HUES48 (cell line): Measurements from ENCODE around the gene STUM.

Experiments used
- H3K27ac ChIP-seq: one replicate; pipeline ENCODE4 v1.7.0; 2013; ENCODE audit warnings: low read depth, low read length, inconsistent platforms
- H3K27me3 ChIP-seq: 2 replicates; pipeline ENCODE4 v1.6.1; 2013; ENCODE audit warnings: mild to moderate bottlenecking, low read length; ENCODE audit not compliant: control insufficient read depth, insufficient read depth
- H3K36me3 ChIP-seq: 2 replicates; pipeline ENCODE4 v1.6.1; 2013; ENCODE audit warnings: low read length; ENCODE audit not compliant: control insufficient read depth, insufficient read depth
- H3K4me1 ChIP-seq: 2 replicates; pipeline ENCODE4 v1.6.1; 2013; ENCODE audit warnings: mild to moderate bottlenecking, low read length; ENCODE audit not compliant: control insufficient read depth, insufficient read depth
- H3K4me3 ChIP-seq: 2 replicates; pipeline ENCODE4 v1.5.1; 2013; ENCODE audit warnings: mild to moderate bottlenecking, low read depth, low read length
- H3K9ac ChIP-seq: 2 replicates; pipeline ENCODE4 v1.6.1; 2013; ENCODE audit warnings: mild to moderate bottlenecking, low read depth, low read length, moderate library complexity
- H3K9me3 ChIP-seq: 2 replicates; pipeline ENCODE4 v1.6.1; 2013; ENCODE audit warnings: low read length; ENCODE audit not compliant: control insufficient read depth, insufficient read depth

The STUM gene

DNA sequence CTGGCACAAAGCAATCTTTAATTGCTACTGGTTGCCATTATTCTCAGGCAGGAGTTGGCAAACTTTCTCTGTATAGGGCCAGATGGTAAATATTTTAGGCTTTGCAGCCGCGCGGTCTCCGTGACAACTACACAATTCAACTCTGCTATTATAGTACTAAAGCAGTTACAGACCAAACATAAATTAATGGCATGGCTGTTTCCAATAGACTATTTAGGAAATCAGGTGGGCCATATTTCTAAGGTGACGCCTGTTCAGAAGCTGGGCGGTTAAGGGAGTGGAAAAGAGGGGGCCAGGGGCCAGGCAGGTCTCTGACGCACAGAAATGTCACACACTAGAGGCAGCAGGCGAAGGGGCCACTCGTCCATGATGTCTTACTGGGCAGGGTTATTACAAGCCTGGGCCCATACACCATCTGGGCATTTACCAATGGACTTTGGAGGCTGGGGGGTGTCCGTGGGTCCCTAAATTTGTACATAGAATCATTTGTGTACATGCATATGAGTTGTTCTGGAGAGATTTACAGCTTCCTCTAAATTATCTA lies 80.1 kb downstream of the STUM start:
- Histone ChIP-seq H3K27ac (no peak overlapping the region), H3K4me1 (no peaks in the 10 kb centered on the region), H3K4me3 (no peak overlapping the region), H3K9ac (no peak overlapping the region), H3K9me3 (no peaks in the 10 kb centered on the region), H3K36me3 (no peaks in the 10 kb centered on the region), H3K27me3 (peaks cover 19% of the 10 kb centered on the region)

DNA sequence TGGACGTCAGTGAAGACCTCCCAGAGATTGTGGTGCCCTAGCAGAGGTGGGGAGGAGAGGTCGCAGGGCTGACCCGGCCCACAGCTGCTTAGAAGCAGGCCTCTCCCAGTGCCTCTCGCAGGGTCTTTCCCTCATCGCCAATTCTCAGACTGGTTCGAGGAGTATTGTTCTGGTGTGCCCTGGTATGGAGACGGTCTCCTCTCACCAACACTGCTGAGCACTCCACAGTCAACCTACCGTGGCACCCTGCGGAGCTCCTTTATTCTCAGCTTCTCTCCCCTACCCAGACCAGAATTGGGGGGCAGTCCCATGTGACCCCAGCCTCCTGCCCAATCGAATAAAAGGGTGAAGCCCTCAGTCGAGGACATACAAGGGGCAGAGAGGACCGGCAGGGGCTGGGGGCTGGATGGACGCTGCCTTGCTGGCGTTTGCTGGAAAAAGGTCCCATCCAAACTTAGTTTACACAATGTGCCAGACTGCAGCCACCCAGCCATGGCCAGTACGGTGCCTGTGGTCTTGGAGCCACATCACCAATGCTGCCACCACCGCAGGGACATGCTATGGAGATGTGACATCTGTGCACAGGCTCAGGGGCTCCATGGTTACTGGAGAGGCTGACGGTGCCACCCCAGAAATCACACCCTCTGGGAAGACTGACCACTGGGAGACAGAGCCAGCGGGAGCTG lies 80.8 kb downstream of the STUM start:
- Histone ChIP-seq H3K9ac (no peak overlapping the region), H3K9me3 (no peaks in the 10 kb centered on the region), H3K27me3 (peaks cover 19% of the 10 kb centered on the region), H3K27ac (no peak overlapping the region), H3K36me3 (no peaks in the 10 kb centered on the region), H3K4me1 (peaks cover 3% of the 10 kb centered on the region; the same call in 1 of the 2 replicates), H3K4me3 (no peak overlapping the region)

DNA sequence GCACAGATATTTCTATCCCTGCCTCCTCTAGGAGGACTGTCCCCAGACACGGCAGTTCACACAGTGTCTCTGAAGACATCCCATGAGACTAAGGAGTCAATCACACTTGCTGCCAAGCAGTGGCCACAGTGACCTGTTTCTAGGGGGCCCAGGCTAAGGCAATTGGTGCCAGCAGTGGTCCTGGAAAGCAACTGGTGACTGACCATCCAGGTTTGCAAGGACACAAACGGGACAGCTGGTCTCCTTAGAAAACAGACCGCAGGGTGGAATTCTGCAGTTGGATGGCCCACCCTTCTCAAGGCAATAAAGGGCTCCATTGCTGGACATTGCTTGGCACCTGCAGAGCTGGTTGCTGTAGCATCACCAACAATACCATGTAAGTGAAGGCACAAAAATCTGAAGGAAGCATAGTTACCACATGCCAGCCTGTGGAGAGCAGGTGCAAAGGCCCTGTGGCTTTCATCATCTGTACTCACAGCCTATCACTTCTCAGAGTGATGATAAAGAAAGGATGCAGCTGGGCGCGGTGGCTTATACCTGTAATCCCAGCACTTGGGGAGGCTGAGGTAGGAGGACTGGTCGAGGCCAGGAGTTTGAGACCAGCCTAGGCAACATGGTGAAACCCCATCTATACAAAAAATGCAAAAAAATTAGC lies 81.5 kb downstream of the STUM start:
- Histone ChIP-seq H3K27ac (no peak overlapping the region), H3K36me3 (no peaks in the 10 kb centered on the region), H3K4me1 (peaks cover 3% of the 10 kb centered on the region; the same call in 1 of the 2 replicates), H3K9ac (no peak overlapping the region), H3K4me3 (no peak overlapping the region), H3K9me3 (no peaks in the 10 kb centered on the region), H3K27me3 (peaks cover 19% of the 10 kb centered on the region)

DNA sequence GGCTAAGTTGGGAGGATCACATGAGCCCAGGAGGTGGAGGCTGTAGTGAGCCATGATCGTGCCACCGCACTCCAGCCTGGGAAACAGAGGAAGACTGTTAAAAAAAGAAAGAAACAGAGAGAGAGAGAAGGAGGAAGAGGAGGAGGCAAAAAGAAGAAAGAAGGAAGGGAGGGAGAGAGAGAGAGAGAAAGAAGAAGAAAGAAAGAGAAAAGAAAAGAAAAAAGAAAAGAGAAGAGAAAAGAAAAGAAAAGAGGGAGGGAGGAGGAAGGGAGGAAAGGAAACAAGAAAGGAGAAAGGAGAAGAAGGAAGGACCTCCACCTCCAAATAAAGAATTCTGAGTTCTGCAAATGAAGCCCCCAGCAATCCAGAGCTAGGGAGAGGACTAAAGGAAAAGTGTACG lies 82.0 kb downstream of the STUM start:
- H3K36me3 ChIP-seq = no peaks in the 10 kb centered on the region

DNA sequence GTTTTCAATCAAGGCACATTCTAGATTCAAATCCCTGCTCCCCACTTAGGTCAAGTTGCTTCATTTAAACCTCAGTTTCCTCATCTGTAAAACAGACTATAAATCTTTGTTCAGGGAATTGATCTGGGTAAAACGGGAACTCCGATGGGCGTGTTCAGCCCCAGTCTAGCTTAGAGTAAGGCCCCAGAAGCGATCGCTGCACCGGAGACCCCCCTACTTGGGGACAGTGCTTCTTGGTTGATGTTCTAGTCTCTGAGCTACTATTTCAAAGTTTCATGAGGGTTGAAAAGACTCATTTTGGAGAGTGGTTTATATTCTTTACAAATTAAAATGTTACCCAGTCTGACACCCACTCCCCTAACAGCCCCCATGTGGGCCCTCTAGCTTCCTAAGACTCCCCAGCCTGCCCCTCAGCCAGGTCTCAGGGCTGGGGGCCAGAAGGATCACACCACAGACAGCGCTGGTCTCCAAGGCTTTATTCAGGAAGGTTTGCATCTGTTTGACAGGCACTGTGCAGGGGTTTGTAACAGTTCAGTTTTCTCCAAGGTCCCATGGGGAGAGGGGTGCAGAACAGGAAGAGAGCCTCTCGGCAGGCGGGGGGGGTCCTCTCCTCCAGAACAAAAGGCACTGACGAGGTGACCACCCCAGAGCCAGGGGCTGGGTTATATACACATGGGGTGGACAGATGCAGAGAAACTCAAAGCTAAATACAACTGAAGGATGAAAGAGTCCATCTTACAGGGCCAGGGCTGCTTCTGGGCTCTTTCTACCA lies 82.9 kb downstream of the STUM start:
- H3K9me3 ChIP-seq = no peaks in the 10 kb centered on the region
- H3K9ac ChIP-seq = no peak overlapping the region
- peaks cover 17% of the 10 kb centered on the region for H3K27me3 ChIP-seq
- no peaks in the 10 kb centered on the region for H3K36me3 ChIP-seq
- peaks cover 12% of the 10 kb centered on the region; the same call in 1 of the 2 replicates for H3K4me1 ChIP-seq
- no peak overlapping the region for H3K4me3 ChIP-seq
- no peak overlapping the region for H3K27ac ChIP-seq

More for the DNA sequence above, 82.0 kb downstream of the STUM start:
- H3K4me1 ChIP-seq = peaks cover 4% of the 10 kb centered on the region; the same call in 1 of the 2 replicates
- H3K27me3 ChIP-seq = peaks cover 19% of the 10 kb centered on the region
- no peak overlapping the region for H3K27ac ChIP-seq
- no peak overlapping the region for H3K9ac ChIP-seq
- H3K9me3 ChIP-seq = no peaks in the 10 kb centered on the region
- H3K4me3 ChIP-seq = no peak overlapping the region

DNA sequence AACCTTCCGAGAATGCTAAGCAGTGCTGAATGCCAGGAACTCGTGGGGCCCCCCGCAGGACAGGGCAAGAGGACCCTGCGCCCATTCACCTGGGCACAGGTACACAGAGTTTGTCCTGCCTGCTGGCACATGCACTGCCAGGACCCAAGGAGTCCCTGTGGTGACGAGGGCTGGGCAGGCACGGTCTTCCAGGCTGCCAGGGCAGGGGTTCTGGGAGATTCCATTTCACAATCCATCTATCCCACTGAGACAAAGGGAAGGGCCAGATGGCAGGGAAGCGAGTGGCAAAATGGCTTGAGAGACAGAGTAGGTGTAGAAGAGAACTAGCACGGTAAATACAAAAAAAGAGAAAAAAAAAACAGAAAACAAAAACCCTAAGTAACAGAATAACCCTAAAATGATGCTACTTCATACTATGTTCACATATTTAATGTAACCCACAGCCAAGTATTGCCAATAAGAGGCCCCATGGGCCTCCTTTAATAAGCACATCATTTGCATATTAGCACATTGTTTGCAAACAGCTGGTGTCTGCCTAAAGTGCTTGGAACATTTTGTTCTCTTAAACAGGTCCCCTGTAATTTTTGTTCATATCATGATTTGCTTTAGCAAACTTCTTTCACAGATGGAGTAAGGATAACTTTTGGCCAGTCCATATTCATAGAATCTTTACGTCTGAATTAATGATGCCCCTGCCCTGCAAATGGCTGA lies 83.8 kb downstream of the STUM start:
- peaks cover 8% of the 10 kb centered on the region for H3K27me3 ChIP-seq
- no peak overlapping the region for H3K27ac ChIP-seq
- H3K4me1 ChIP-seq = peaks cover 13% of the 10 kb centered on the region; the same call in 1 of the 2 replicates
- no peak overlapping the region for H3K9ac ChIP-seq
- no peak overlapping the region for H3K4me3 ChIP-seq
- H3K9me3 ChIP-seq = no peaks in the 10 kb centered on the region
- H3K36me3 ChIP-seq = no peaks in the 10 kb centered on the region

DNA sequence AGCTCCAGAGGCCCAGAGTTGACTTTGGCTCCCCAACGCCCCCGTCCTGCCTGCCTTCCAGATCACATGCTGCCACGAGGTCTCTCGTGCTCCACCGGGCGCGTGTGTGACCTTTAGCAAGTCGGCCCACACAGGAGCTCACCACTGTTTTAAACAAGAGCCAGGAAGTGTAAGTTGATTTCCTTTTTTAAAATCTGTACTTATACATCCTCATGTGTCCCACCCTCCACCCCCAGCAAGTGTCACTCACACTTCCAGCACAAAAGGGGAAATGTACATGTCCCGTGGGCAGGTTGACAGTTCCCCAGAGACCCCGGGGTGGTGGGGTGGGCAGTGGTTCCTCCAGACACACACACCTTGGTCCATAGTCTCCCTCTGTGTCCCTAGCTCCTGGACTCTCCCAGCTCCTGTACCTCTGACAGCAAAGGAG lies 84.4 kb downstream of the STUM start:
- Histone ChIP-seq H3K27ac (no peak overlapping the region), H3K36me3 (no peaks in the 10 kb centered on the region), H3K9me3 (no peaks in the 10 kb centered on the region), H3K4me1 (peaks cover 13% of the 10 kb centered on the region; the same call in 1 of the 2 replicates), H3K4me3 (no peak overlapping the region), H3K27me3 (0 out of 2 replicates have a peak, but pooled peaks cover 2% of the 10 kb centered on the region), H3K9ac (no peak overlapping the region)

DNA sequence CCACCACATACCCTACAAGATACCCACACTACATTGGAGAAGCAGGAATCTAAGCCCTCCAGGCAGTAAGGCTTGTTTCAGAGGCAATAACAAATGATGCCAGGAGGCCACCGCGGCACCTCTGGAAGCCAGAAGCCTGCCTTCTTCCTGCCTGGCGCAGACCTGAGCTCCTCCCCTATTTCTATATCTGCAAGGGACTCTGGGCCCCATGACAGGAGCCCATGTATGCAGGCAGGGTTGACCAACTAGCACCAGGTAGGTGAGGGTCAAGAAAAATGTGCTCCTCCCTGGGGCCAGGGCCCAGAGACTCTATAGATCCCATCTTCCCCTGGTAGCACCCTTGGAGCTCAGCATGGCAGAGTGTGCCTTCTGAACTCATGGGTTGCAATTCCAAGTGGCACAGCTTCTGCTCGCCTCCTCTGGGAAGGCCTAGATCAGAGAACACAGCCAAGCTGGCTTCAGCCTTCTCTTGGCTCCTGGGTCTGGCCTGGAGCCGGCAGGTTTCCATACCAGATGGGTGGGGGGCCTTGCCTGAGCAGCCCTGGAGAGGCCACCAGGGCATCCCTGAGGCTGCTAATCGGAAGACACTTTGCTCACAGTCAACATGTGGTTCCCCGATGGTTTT lies 85.1 kb downstream of the STUM start:
- peaks cover 13% of the 10 kb centered on the region; the same call in 1 of the 2 replicates for H3K4me1 ChIP-seq
- no peaks in the 10 kb centered on the region for H3K9me3 ChIP-seq
- no peak overlapping the region for H3K9ac ChIP-seq
- H3K27ac ChIP-seq = no peak overlapping the region
- no peak overlapping the region for H3K4me3 ChIP-seq
- H3K27me3 ChIP-seq = no peaks in the 10 kb centered on the region
- H3K36me3 ChIP-seq = no peaks in the 10 kb centered on the region

DNA sequence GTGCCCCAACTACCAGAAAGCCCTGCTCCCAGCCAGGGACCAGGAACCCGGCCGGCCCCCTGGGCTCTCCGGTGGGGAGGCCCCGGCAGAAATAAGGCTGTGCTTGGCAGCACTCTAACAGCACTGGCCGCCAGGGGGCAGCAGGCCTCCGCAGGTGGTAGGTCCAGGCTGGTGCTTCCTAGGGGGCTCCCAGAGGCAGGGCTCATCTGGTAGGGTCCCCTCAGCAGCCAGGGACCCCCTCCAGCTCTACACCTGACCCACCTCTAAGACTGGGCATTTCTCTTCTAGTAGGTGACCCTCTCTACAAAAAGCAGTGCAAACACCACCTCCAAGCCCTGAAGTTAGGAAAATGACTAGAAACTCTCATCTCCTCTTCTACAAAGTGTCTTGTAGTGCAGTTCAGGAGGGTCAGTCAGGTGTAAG lies 85.6 kb downstream of the STUM start:
- Histone ChIP-seq H3K27ac (no peak overlapping the region), H3K27me3 (no peaks in the 10 kb centered on the region), H3K9me3 (no peaks in the 10 kb centered on the region), H3K4me3 (no peak overlapping the region), H3K9ac (no peak overlapping the region), H3K4me1 (peaks cover 13% of the 10 kb centered on the region; the same call in 1 of the 2 replicates), H3K36me3 (no peaks in the 10 kb centered on the region)
